HepG2 (cell line): Measurements from ENCODE around the gene PDE4D.

Experiments
- BHLHE40 ChIP-seq: IDR thresholded peaks from 2 replicates; pipeline ENCODE4 v1.6.1; 2011; ENCODE audit warnings: low read length, improper control_type of control experiment
- SMC3 ChIP-seq: IDR thresholded peaks from 2 replicates; pipeline ENCODE4 v1.6.1; 2011; ENCODE audit warnings: low read length, improper control_type of control experiment
- SNAPC2 ChIP-seq: sonication (generic); formaldehyde crosslinking; IDR thresholded peaks from 2 replicates; pipeline ENCODE4 v1.8.1; 2022; ENCODE audit warnings: mild to moderate bottlenecking, missing genetic modification reagents
- SRSF1 ChIP-seq: fragments of 200-400 bp; formaldehyde crosslinking; optimal IDR thresholded peaks from 2 replicates; pipeline ENCODE3; 2017; ENCODE audit warnings: mild to moderate bottlenecking, low read depth, low read length, moderate library complexity
- TAF1 ChIP-seq: sonication (generic); formaldehyde crosslinking; IDR thresholded peaks from 2 replicates; pipeline ENCODE4 v1.4.0; 2020; ENCODE audit warnings: missing genetic modification reagents
- ZKSCAN1 ChIP-seq: fragments of 150-350 bp; IDR thresholded peaks from 2 replicates; pipeline ENCODE4 v1.6.1; 2014; ENCODE audit warnings: low read length
- ZNF232 ChIP-seq: sonication (generic); formaldehyde crosslinking; IDR thresholded peaks from 2 replicates; pipeline ENCODE4 v1.4.0; 2020; ENCODE audit warnings: missing genetic modification reagents, borderline replicate concordance
- ZNF343 ChIP-seq: sonication (generic); formaldehyde crosslinking; IDR thresholded peaks from 2 replicates; pipeline ENCODE4 v1.4.0; 2020; ENCODE audit warnings: mild to moderate bottlenecking, missing genetic modification reagents
- ZSCAN20 ChIP-seq: sonication (generic); formaldehyde crosslinking; IDR thresholded peaks from 2 replicates; pipeline ENCODE4 v1.4.0; 2020; ENCODE audit warnings: missing genetic modification reagents, mild to moderate bottlenecking, borderline replicate concordance
- TF ChIP-seq, protein P1 (sequence below): sonication (generic); formaldehyde crosslinking; IDR thresholded peaks from 2 replicates; pipeline ENCODE4 v1.5.0; 2020; ENCODE audit warnings: mild to moderate bottlenecking, missing genetic modification reagents, moderate library complexity
- TF ChIP-seq, protein P2 (sequence below): sonication (generic); formaldehyde crosslinking; IDR thresholded peaks from 2 replicates; pipeline ENCODE4 v1.4.0; 2020; ENCODE audit warnings: missing genetic modification reagents
- TF ChIP-seq, protein P3 (sequence below): sonication (generic); formaldehyde crosslinking; IDR thresholded peaks from 2 replicates; pipeline ENCODE4 v1.4.0; 2020; ENCODE audit warnings: low read depth, mild to moderate bottlenecking, missing genetic modification reagents
- TF ChIP-seq, protein P4 (sequence below): IDR thresholded peaks from 2 replicates; pipeline ENCODE4 v1.6.1; 2012; ENCODE audit warnings: low read length, improper control_type of control experiment

DNA sequence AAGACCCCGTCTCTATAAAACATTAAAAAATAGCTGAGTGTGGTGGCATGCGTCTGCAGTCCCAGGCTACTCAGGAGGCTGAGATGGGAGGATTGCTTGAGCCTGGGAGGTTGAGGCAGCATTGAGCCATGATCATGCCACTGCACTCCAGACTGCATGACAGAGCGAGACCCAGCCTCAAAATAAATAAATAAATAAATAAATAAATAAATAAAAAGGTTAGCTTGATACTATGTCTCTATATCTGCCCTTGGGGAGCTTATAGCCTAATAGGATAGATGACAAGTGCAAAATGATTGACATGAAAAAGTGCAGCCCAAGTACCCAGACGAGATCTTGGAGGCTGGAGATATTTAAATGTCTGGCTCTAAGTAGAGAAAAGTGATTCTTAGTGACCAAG lies 122.6 kb downstream of the PDE4D start:
- TF ChIP-seq BHLHE40 (no peak), TAF1 (CRISPR knock-in tag) (no peak), SMC3 (no peak), ZKSCAN1 (no peak), ZNF343 (CRISPR knock-in tag) (no peak), SNAPC2 (no peak), SRSF1 (no peak), ZSCAN20 (no peak), ZNF232 (CRISPR knock-in tag) (no peak)
- TF ChIP-seq, protein P1, sequence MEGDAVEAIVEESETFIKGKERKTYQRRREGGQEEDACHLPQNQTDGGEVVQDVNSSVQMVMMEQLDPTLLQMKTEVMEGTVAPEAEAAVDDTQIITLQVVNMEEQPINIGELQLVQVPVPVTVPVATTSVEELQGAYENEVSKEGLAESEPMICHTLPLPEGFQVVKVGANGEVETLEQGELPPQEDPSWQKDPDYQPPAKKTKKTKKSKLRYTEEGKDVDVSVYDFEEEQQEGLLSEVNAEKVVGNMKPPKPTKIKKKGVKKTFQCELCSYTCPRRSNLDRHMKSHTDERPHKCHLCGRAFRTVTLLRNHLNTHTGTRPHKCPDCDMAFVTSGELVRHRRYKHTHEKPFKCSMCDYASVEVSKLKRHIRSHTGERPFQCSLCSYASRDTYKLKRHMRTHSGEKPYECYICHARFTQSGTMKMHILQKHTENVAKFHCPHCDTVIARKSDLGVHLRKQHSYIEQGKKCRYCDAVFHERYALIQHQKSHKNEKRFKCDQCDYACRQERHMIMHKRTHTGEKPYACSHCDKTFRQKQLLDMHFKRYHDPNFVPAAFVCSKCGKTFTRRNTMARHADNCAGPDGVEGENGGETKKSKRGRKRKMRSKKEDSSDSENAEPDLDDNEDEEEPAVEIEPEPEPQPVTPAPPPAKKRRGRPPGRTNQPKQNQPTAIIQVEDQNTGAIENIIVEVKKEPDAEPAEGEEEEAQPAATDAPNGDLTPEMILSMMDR (CRISPR knock-in tag): no peak
- TF ChIP-seq, protein P2, sequence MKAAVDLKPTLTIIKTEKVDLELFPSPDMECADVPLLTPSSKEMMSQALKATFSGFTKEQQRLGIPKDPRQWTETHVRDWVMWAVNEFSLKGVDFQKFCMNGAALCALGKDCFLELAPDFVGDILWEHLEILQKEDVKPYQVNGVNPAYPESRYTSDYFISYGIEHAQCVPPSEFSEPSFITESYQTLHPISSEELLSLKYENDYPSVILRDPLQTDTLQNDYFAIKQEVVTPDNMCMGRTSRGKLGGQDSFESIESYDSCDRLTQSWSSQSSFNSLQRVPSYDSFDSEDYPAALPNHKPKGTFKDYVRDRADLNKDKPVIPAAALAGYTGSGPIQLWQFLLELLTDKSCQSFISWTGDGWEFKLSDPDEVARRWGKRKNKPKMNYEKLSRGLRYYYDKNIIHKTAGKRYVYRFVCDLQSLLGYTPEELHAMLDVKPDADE (CRISPR knock-in tag): no peak
- TF ChIP-seq, protein P3, sequence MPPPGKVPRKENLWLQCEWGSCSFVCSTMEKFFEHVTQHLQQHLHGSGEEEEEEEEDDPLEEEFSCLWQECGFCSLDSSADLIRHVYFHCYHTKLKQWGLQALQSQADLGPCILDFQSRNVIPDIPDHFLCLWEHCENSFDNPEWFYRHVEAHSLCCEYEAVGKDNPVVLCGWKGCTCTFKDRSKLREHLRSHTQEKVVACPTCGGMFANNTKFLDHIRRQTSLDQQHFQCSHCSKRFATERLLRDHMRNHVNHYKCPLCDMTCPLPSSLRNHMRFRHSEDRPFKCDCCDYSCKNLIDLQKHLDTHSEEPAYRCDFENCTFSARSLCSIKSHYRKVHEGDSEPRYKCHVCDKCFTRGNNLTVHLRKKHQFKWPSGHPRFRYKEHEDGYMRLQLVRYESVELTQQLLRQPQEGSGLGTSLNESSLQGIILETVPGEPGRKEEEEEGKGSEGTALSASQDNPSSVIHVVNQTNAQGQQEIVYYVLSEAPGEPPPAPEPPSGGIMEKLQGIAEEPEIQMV (CRISPR knock-in tag): no peak
- TF ChIP-seq, protein P4, sequence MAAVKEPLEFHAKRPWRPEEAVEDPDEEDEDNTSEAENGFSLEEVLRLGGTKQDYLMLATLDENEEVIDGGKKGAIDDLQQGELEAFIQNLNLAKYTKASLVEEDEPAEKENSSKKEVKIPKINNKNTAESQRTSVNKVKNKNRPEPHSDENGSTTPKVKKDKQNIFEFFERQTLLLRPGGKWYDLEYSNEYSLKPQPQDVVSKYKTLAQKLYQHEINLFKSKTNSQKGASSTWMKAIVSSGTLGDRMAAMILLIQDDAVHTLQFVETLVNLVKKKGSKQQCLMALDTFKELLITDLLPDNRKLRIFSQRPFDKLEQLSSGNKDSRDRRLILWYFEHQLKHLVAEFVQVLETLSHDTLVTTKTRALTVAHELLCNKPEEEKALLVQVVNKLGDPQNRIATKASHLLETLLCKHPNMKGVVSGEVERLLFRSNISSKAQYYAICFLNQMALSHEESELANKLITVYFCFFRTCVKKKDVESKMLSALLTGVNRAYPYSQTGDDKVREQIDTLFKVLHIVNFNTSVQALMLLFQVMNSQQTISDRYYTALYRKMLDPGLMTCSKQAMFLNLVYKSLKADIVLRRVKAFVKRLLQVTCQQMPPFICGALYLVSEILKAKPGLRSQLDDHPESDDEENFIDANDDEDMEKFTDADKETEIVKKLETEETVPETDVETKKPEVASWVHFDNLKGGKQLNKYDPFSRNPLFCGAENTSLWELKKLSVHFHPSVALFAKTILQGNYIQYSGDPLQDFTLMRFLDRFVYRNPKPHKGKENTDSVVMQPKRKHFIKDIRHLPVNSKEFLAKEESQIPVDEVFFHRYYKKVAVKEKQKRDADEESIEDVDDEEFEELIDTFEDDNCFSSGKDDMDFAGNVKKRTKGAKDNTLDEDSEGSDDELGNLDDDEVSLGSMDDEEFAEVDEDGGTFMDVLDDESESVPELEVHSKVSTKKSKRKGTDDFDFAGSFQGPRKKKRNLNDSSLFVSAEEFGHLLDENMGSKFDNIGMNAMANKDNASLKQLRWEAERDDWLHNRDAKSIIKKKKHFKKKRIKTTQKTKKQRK: no peak
